ENCODE results near the gene NFIC.
"Not testable (repeated sequence)": the region's sequence is repeated elsewhere in the genome, so short reads cannot be mapped to it uniquely, and the experiment has no call there.

NFIC gene

GRCh38 chr19:3365836-3366752, at the start of gene NFIC:
Gene NFIC (plus strand): TSS chr19:3366583. CDS start chr19:3366637, 54 bp downstream.
- DNase-seq (ENCODE audit: low spot score): no peak

GRCh38 chr19:3316659-3317207, 49.6 kb upstream of the NFIC start:
- DNase-seq (ENCODE audit: low spot score): no peak

- no peak for DNase-seq (ENCODE audit: low spot score)
Observed at GRCh38 chr19:3319643-3320353, 46.6 kb upstream of the NFIC start.

- DNase-seq (ENCODE audit: low spot score): no peak
Observed at GRCh38 chr19:3320354-3320670, 46.1 kb upstream of the NFIC start.

GRCh38 chr19:3320853-3321252, 45.5 kb upstream of the NFIC start:
- no peak for DNase-seq (ENCODE audit: low spot score)

- no peak for DNase-seq (ENCODE audit: low spot score)
Observed at GRCh38 chr19:3321696-3322095, 44.7 kb upstream of the NFIC start.

- no peak for DNase-seq (ENCODE audit: low spot score)
Observed at GRCh38 chr19:3322199-3322978, 44.0 kb upstream of the NFIC start.

GRCh38 chr19:3323026-3323425, 43.4 kb upstream of the NFIC start:
- no peak for DNase-seq (ENCODE audit: low spot score)

- no peak for DNase-seq (ENCODE audit: low spot score)
Observed at GRCh38 chr19:3323658-3324057, 42.7 kb upstream of the NFIC start.

GRCh38 chr19:3324405-3324856, 42.0 kb upstream of the NFIC start:
- DNase-seq (ENCODE audit: low spot score): no peak

GRCh38 chr19:3325451-3325850, 40.9 kb upstream of the NFIC start:
- DNase-seq (ENCODE audit: low spot score): no peak

- no peak for DNase-seq (ENCODE audit: low spot score)
Observed at GRCh38 chr19:3328743-3329142, 37.6 kb upstream of the NFIC start.

- DNase-seq (ENCODE audit: low spot score): no peak
Observed at GRCh38 chr19:3330047-3330446, 36.3 kb upstream of the NFIC start.

- not testable (repeated sequence) for DNase-seq (ENCODE audit: low spot score)
Observed at GRCh38 chr19:3332232-3332631, 34.2 kb upstream of the NFIC start.

GRCh38 chr19:3333020-3333583, 33.3 kb upstream of the NFIC start:
- no peak for DNase-seq (ENCODE audit: low spot score)

- DNase-seq (ENCODE audit: low spot score): no peak
Observed at GRCh38 chr19:3333662-3334061, 32.7 kb upstream of the NFIC start.

- not testable (repeated sequence) for DNase-seq (ENCODE audit: low spot score)
Observed at GRCh38 chr19:3334749-3335430, 31.5 kb upstream of the NFIC start.

GRCh38 chr19:3335431-3336350, 30.7 kb upstream of the NFIC start:
- DNase-seq (ENCODE audit: low spot score): no peak

GRCh38 chr19:3336351-3336679, 30.1 kb upstream of the NFIC start:
- no peak for DNase-seq (ENCODE audit: low spot score)
